VCaP (cell line): ENCODE measurements around the gene TLE1.

Experiments
- H3K27ac ChIP-seq: fragments of 450-650 bp; 2 replicates; pipeline ENCODE4 v1.5.1; 2017
- CTCF ChIP-seq: fragments of 450-650 bp; conservative IDR thresholded peaks from 2 replicates; pipeline ENCODE4 v1.5.1; 2017; ENCODE audit warnings: mild to moderate bottlenecking, moderate library complexity

The TLE1 gene

DNA sequence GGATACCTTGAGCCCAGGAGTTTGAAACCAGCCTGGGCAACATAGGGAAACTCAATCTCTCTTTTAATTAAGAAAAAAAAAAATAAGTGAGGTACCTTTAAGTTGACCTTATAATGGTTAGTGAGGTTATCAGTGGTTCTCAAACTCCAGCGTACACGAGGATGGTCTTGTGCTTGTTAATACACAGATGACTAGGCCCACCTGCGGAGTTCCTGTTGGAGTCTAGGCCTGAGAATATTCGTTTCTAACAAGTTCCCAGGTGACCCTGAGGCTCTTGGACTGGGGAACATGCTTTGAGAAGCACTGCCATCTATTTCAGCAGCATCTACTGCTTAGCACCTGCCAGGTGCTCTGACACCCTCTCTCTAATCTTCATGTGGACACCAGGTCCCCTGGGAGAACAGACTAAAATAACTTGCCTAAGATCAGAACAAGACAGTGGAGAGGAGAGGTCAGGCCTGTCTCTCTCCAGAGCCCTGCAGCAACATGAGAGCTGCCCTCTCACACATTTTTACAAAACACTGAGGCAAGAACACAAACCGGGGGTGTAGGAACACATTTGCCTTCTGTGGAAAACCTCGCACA, 24.6 kb downstream of the TLE1 start:
- TF ChIP-seq CTCF = no peak
- no peak overlapping the region for H3K27ac ChIP-seq

DNA sequence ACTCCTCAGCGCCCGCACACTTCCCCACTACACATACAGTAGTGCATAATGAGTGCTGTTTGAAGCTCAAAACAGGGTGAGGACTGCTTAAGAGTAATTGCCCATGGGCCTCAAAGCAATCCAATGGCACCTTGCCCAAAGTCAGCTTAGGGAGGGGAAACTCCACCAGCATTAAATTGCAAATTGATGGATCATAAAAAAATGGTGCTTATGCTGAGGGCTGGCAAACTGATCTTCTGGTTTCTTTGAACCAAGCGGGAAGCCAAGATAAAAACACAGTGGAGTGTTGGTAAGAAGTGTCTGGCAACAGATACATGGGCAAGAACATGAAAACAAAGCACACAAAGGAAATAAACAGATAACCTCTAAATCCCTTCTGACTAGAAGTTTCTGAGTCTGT, 28.0 kb downstream of the TLE1 start:
- no peak for TF ChIP-seq CTCF
- H3K27ac ChIP-seq = no peak overlapping the region

DNA sequence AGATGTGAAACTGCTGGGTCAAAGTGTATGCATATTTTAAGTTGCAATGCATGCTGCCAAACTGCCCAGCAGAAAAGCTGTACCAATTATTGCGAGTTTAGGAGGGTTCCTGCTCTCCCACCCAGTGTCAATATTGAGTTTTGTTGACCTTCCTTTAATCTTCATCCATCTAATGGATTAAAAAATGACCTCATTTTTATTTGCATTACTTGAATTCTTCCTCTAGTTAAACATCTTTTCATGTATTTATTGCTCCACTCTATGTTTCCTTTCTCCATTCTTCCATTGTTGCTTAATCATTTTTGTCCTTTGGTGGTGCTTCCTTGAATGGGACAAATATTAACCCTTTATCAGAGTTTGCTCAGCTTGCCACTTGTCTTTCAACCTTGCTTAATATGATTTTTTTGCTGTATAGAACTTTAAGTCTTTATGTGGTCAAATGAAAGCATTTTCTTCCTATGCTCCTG, 32.4 kb downstream of the TLE1 start:
- H3K27ac ChIP-seq = no peak overlapping the region
- TF ChIP-seq CTCF = no peak

GRCh38 chr9:81656004-81656403, 33.3 kb downstream of the TLE1 start:
- TF ChIP-seq CTCF = no peak
- no peak overlapping the region for H3K27ac ChIP-seq

DNA sequence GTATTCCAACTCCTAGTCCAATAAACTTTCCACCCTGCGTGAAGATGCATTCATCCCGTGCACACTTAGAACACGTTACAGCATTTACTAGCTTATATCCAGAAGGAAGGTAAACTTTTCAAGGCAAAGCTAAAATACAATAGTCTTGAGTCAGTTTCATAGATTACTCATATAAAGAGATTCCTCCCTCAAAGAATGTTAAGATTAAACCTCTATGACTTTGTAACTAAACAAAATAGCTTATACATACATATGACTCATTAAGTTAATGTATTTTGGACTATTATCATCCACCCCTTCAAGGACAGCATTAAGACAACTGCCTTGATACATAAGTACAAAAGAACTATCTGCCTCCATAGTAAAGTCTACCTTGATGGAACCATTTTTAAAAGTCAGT, 36.1 kb downstream of the TLE1 start:
- H3K27ac ChIP-seq = no peak overlapping the region

GRCh38 chr9:81652058-81652687, 37.2 kb downstream of the TLE1 start:
- no peak overlapping the region for H3K27ac ChIP-seq

More for the DNA sequence above, 36.1 kb downstream of the TLE1 start:
- TF ChIP-seq CTCF = no peak

More at GRCh38 chr9:81652058-81652687, 37.2 kb downstream of the TLE1 start:
- TF ChIP-seq CTCF = no peak
